Natural killer cell treated with Interleukin-12 subunit alpha and Interleukin-12 subunit beta and Interleukin-15 and Interleukin-18, amount 100 ng/mL, for 72 hours (primary cell): ENCODE measurements around the gene MYOZ1. TPM values are rescaled to one million over a fixed set of nuclear protein-coding genes. Genes with fewer than 3 reads are reported as not detected.

Experiments
- ATAC-seq, 2 donors: fragments of 150-1000 bp; cut with Tn5 transposase in 1 of 2; sonication (Bioruptor Pico), chemical (Tn5 transposase) in 1 of 2; 2 replicates each; pipeline ENCODE4 v1.10.0; 2021
- DNase-seq: peaks from one replicate; pipeline ENCODE4 v3.0.0; 2022; ENCODE audit warnings: low spot score
- H3K27ac Mint-ChIP-seq, 2 donors: 1 replicate in 1 of 2; 2 replicates in 1 of 2; pipeline ENCODE4 v1.8.0; 2022; ENCODE audit warnings: mixed read lengths in 2 of 2, mild to moderate bottlenecking in 1 of 2, moderate library complexity in 1 of 2
- H3K27me3 Mint-ChIP-seq, 2 donors: 1 replicate in 1 of 2; 2 replicates in 1 of 2; pipeline ENCODE4 v1.8.0; 2022; ENCODE audit warnings: mixed read lengths in 2 of 2
- H3K36me3 Mint-ChIP-seq: one replicate; pipeline ENCODE4 v1.8.0; 2022; ENCODE audit warnings: mixed read lengths
- H3K4me1 Mint-ChIP-seq, 2 donors: 1 replicate in 1 of 2; 2 replicates in 1 of 2; pipeline ENCODE4 v1.8.0; 2022; ENCODE audit warnings: low read depth in 2 of 2, mixed read lengths in 2 of 2, mild to moderate bottlenecking in 1 of 2
- H3K4me3 Mint-ChIP-seq: one replicate; pipeline ENCODE4 v1.8.0; 2022; ENCODE audit warnings: mixed read lengths
- H3K9me3 Mint-ChIP-seq: 2 replicates; pipeline ENCODE4 v1.8.0; 2022; ENCODE audit warnings: mixed read lengths
- total RNA-seq, 2 donors: library from RNA; stranded (reverse); gene quantifications; one replicate each; pipeline ENCODE4 v1.2.3, GENCODE V29; 2022

Gene MYOZ1
- total RNA-seq, 2 donors from 2014 or later, result not detected

- Mint-ChIP-seq H3K27me3 (no peaks in the 10 kb centered on the region), H3K36me3 (no peaks in the 10 kb centered on the region), H3K27ac (no peak overlapping the region), H3K4me3 (no peak overlapping the region), H3K4me1 (no peaks in the 10 kb centered on the region), H3K9me3 (no peaks in the 10 kb centered on the region)
- DNase-seq (no peak), ATAC-seq (no peak)
Observed at GRCh38 chr10:73597346-73597745, 43.9 kb downstream of the MYOZ1 start.

- no peak overlapping the region for H3K27ac Mint-ChIP-seq
- no peak for DNase-seq
- no peaks in the 10 kb centered on the region for H3K27me3 Mint-ChIP-seq
- no peaks in the 10 kb centered on the region for H3K9me3 Mint-ChIP-seq
- no peak overlapping the region for H3K4me3 Mint-ChIP-seq
- no peak for ATAC-seq
- peaks cover 11 to 15% of the 10 kb centered on the region in 2 donors for H3K4me1 Mint-ChIP-seq
- H3K36me3 Mint-ChIP-seq, result no peaks in the 10 kb centered on the region
Observed at GRCh38 chr10:73593812-73594211, 47.5 kb downstream of the MYOZ1 start.

- Mint-ChIP-seq H3K27me3 (no peaks in the 10 kb centered on the region), H3K9me3 (no peaks in the 10 kb centered on the region), H3K4me1 (peaks cover 13 to 15% of the 10 kb centered on the region in 2 donors), H3K27ac (peak overlapping the region in 1 of 2 donors; percentile 71), H3K36me3 (no peaks in the 10 kb centered on the region), H3K4me3 (no peak overlapping the region)
- ATAC-seq (no peak), DNase-seq (no peak)
Observed at GRCh38 chr10:73593110-73593509, 48.2 kb downstream of the MYOZ1 start.

- DNase-seq (no peak), ATAC-seq (no peak)
- Mint-ChIP-seq H3K36me3 (no peaks in the 10 kb centered on the region), H3K4me3 (peak overlapping the region; percentile 2), H3K27me3 (no peaks in the 10 kb centered on the region), H3K27ac (peak overlapping the region in 1 of 2 donors; percentile 93), H3K4me1 (peaks cover 13 to 15% of the 10 kb centered on the region in 2 donors), H3K9me3 (no peaks in the 10 kb centered on the region)
Observed at GRCh38 chr10:73591935-73592699, 49.2 kb downstream of the MYOZ1 start.

DNA sequence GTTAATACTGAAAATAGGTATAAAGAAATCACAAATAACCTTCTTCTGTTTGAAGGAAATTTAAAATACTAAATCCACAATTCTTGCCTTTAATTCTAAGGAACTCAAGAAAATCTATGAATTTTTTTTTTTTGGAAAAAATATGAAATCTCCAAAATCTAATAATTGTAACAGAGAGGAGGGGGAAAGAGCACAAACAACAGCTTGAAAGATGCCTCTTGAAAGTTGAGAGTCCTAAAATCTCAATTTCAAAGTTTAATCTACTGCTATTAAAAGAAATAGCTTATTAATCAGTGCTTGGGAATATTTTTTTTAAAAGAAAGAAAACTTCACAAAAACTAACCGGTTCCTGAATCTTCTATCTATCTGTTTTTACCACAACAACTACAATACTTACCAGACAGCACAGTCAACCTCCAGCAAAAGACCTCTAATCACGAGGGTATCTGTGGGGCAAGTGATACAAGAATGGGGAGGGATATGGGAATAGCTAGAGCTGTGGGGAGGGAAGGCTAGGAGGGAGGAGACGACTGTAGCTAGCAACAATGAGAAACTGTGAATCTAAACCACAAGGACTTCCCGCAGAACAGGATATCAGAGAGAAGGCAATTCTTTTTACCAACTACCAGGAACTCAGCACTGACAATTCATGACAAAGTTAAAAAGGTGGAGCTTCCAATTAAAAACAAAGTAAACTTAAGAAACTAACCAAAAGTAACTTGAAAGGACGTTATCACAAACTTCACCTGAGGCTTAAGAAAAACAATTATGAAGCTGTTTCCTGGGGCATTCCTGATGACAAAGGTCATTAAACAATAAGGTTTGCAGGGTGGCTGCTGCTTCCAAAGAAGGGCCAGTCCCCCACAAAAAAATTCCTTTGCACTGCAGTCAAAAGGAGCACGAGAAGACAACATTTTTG, 50.1 kb downstream of the MYOZ1 start, which contains the start of gene USP54:
TSS of gene USP54 (minus strand) at position 462 of the 919 bp plus-strand sequence. CDS start 15,684 bp downstream, outside the sequence.
- H3K9me3 Mint-ChIP-seq, result no peaks in the 10 kb centered on the region
- no peaks in the 10 kb centered on the region for H3K27me3 Mint-ChIP-seq
- H3K27ac Mint-ChIP-seq, result peak within 1 kb of the TSS; percentile 22 to 93
- H3K4me1 Mint-ChIP-seq, result peaks cover 13 to 15% of the 10 kb centered on the region in 2 donors
- H3K36me3 Mint-ChIP-seq, result no peaks in the 10 kb centered on the region
- ATAC-seq, result peak; percentile 73 to 78
- H3K4me3 Mint-ChIP-seq, result peak within 1 kb of the TSS; percentile 74
- no peak for DNase-seq

DNA sequence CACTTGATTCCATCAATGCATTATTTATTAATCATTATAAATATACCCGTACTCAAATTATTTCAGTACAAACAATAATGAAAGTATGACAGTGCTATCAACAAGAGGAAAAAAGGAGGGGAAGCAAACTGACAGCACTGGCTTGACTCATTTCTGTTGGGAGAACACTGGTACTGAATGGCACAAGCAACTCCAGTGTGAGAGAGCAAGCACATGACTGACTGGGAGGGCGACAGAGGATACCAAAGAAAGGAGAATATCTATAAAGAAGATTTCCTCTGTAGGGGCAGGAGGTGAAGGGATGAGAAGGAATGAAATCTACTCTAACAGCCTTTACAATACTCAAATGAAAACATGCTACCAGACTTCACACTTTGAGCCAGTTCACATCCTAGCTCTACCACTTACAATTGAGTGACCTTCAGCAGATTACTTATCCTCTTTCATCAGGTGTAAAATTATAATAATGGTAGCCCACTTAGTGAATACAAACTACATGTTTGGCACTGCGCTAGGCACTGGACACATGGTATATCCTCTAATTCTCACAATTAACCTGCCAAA, 51.6 kb downstream of the MYOZ1 start:
- H3K27me3 Mint-ChIP-seq, result no peaks in the 10 kb centered on the region
- ATAC-seq (no peak), DNase-seq (no peak)
- H3K4me1 Mint-ChIP-seq, result peaks cover 13 to 15% of the 10 kb centered on the region in 2 donors
- no peaks in the 10 kb centered on the region for H3K9me3 Mint-ChIP-seq
- H3K27ac Mint-ChIP-seq, result no peak overlapping the region
- H3K4me3 Mint-ChIP-seq, result no peak overlapping the region
- no peaks in the 10 kb centered on the region for H3K36me3 Mint-ChIP-seq

GRCh38 chr10:73588656-73589055, 52.6 kb downstream of the MYOZ1 start:
- Mint-ChIP-seq H3K36me3 (no peaks in the 10 kb centered on the region), H3K4me1 (peaks cover 13 to 15% of the 10 kb centered on the region in 2 donors)

GRCh38 chr10:73586583-73586984, 54.7 kb downstream of the MYOZ1 start:
- Mint-ChIP-seq H3K4me3 (no peak overlapping the region), H3K9me3 (no peaks in the 10 kb centered on the region), H3K36me3 (no peaks in the 10 kb centered on the region), H3K27ac (no peak overlapping the region), H3K4me1 (peaks cover 8 to 11% of the 10 kb centered on the region in 2 donors), H3K27me3 (no peaks in the 10 kb centered on the region)
- DNase-seq, result no peak
- no peak for ATAC-seq

More at GRCh38 chr10:73588656-73589055, 52.6 kb downstream of the MYOZ1 start:
- DNase-seq, result no peak
- no peak for ATAC-seq
- no peak overlapping the region for H3K4me3 Mint-ChIP-seq
- no peaks in the 10 kb centered on the region for H3K27me3 Mint-ChIP-seq
- no peak overlapping the region for H3K27ac Mint-ChIP-seq
- no peaks in the 10 kb centered on the region for H3K9me3 Mint-ChIP-seq

GRCh38 chr10:73585327-73585726, 55.9 kb downstream of the MYOZ1 start:
- DNase-seq (no peak), ATAC-seq (no peak)
- Mint-ChIP-seq H3K36me3 (no peaks in the 10 kb centered on the region), H3K9me3 (no peaks in the 10 kb centered on the region), H3K27me3 (no peaks in the 10 kb centered on the region), H3K4me1 (peaks cover 0 to 4% of the 10 kb centered on the region in 2 donors), H3K4me3 (no peak overlapping the region), H3K27ac (no peak overlapping the region)

GRCh38 chr10:73584737-73585136, 56.5 kb downstream of the MYOZ1 start:
- Mint-ChIP-seq H3K36me3 (no peaks in the 10 kb centered on the region), H3K9me3 (no peaks in the 10 kb centered on the region), H3K4me1 (peaks cover 0 to 4% of the 10 kb centered on the region in 2 donors), H3K27ac (no peak overlapping the region), H3K4me3 (no peak overlapping the region), H3K27me3 (no peaks in the 10 kb centered on the region)
- ATAC-seq (no peak), DNase-seq (no peak)

DNA sequence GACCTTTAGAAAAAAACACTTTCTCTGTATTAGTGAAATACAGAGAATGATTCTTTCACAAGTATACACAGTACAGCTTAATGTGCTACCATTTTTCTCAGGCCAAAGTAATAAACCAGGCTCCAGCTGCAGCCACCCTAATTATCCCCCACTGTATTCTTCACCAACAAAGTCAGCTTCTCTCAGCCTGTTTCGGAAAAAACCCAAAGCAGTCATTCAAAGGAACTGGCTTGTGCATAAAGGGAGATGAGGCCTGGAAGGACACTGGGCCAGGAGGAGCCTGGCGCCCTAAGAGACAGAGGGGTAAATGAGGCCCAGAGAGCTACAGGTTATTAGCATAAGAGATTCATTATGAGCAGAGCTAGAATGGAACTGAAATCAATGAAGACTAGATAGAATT, 59.4 kb downstream of the MYOZ1 start:
- Mint-ChIP-seq H3K9me3 (no peaks in the 10 kb centered on the region), H3K4me3 (no peak overlapping the region), H3K36me3 (no peaks in the 10 kb centered on the region), H3K4me1 (peaks cover 0 to 2% of the 10 kb centered on the region in 2 donors), H3K27ac (no peak overlapping the region), H3K27me3 (no peaks in the 10 kb centered on the region)
- ATAC-seq (no peak), DNase-seq (no peak)
